Endothelial cell of umbilical vein (primary cell): ENCODE measurements around the gene TSPAN9. TPM values are rescaled to one million over a fixed set of nuclear protein-coding genes. Genes with fewer than 3 reads are reported as not detected.

Experiments used
- BruUV-seq: library from RNA; stranded (reverse); fragments of 400-500 nt; replicated peaks from 2 replicates; lab custom pipeline; 2021; lab: Mats Ljungman, UMichigan
- CTCF ChIA-PET: fragments of 300-600, 350-600 bp; sonication (Branson Sonifier 250); formaldehyde crosslinking; loops from one replicate; lab custom pipeline; 2021; ENCODE audit warnings: antibody characterized with exemption, inconsistent platforms; lab: Charles Lee
- POLR2A ChIA-PET: fragments of 300-600, 350-600 bp; sonication (Branson Sonifier 250); formaldehyde crosslinking; loops from one replicate; lab custom pipeline; 2021; ENCODE audit warnings: antibody characterized with exemption, inconsistent platforms; lab: Charles Lee
- DNase-seq: peaks from one replicate; pipeline ENCODE4 v3.0.0-alpha.2; 2011; ENCODE audit warnings: low read depth, low spot score
- FAIRE-seq: peaks from 2 replicates; lab custom pipeline; 2011; peaks lifted over from hg19 to GRCh38; lab: Jason Lieb, UNC
- H2AFZ ChIP-seq: 2 replicates; pipeline ENCODE4 v1.6.0; 2012; ENCODE audit warnings: low read depth, low read length, control low read depth, inconsistent platforms
- H3K27ac ChIP-seq: 2 replicates; pipeline ENCODE4 v1.5.1; 2011; ENCODE audit warnings: low read depth, mild to moderate bottlenecking, control low read depth, low read length, moderate library complexity; ENCODE audit not compliant: insufficient read depth
- H3K27me3 ChIP-seq, 2 experiments: 2 replicates each; pipeline versions ENCODE4 v1.6.0 to v1.6.1; 2011; ENCODE audit warnings: low read length in 2 of 2, mixed read lengths in 1 of 2; ENCODE audit not compliant: control insufficient read depth in 2 of 2, insufficient read depth in 2 of 2
- H3K36me3 ChIP-seq, 2 experiments: 2 replicates in 1 of 2; 3 replicates in 1 of 2; pipeline ENCODE4 v1.5.1; 2011; ENCODE audit warnings: low read length in 2 of 2, mild to moderate bottlenecking in 1 of 2, moderate library complexity in 1 of 2; ENCODE audit not compliant: control insufficient read depth in 2 of 2, insufficient read depth in 2 of 2; ENCODE audit errors: extremely low read depth in 1 of 2
- H3K4me1 ChIP-seq: 3 replicates; pipeline ENCODE4 v1.5.1; 2011; ENCODE audit warnings: mild to moderate bottlenecking, low read length; ENCODE audit not compliant: control insufficient read depth, insufficient read depth; ENCODE audit errors: extremely low read depth
- H3K4me2 ChIP-seq: 2 replicates; pipeline ENCODE4 v1.6.1; 2011; ENCODE audit warnings: low read length, control low read depth, mixed read lengths; ENCODE audit not compliant: insufficient read depth
- H3K4me3 ChIP-seq, 3 experiments: fragments of 200-600 bp in 1 of 3; sonication (generic), shearing (Covaris generic) in 1 of 3; replicated peaks in 1 of 3; 2 replicates each; pipeline ENCODE4 v1.5.1; 2011 to 2016; ENCODE audit warnings: control low read depth in 3 of 3, low read length in 3 of 3, mild to moderate bottlenecking in 2 of 3, inconsistent platforms in 1 of 3, low read depth in 1 of 3, moderate library complexity in 1 of 3; ENCODE audit not compliant: insufficient read depth in 1 of 3
- H3K79me2 ChIP-seq: 2 replicates; pipeline ENCODE4 v1.6.0; 2012; ENCODE audit warnings: low read length, inconsistent platforms; ENCODE audit not compliant: control insufficient read depth, insufficient read depth
- H3K9ac ChIP-seq: replicated peaks from 2 replicates; pipeline ENCODE3; 2011; ENCODE audit warnings: low read length, control low read depth; ENCODE audit not compliant: insufficient read depth; ENCODE audit errors: extremely low read depth
- H3K9me1 ChIP-seq: replicated peaks from 3 replicates; pipeline ENCODE4 v1.6.0; 2011; ENCODE audit warnings: mild to moderate bottlenecking, low read length; ENCODE audit not compliant: control insufficient read depth, insufficient read depth; ENCODE audit errors: extremely low read depth
- H3K9me3 ChIP-seq: replicated peaks from 2 replicates; pipeline ENCODE4 v1.5.1; 2012; ENCODE audit warnings: low read length, inconsistent platforms; ENCODE audit not compliant: control insufficient read depth, insufficient read depth
- H4K20me1 ChIP-seq: replicated peaks from 2 replicates; pipeline ENCODE3; 2011; ENCODE audit warnings: mild to moderate bottlenecking, low read length; ENCODE audit not compliant: control insufficient read depth, insufficient read depth; ENCODE audit errors: extremely low read depth
- EZH2 ChIP-seq: IDR thresholded peaks from 2 replicates; pipeline ENCODE4 v1.6.1; 2012; ENCODE audit warnings: borderline replicate concordance, low read depth, mild to moderate bottlenecking, moderate library complexity, low read length, inconsistent platforms; ENCODE audit not compliant: severe bottlenecking
- FOS ChIP-seq: IDR thresholded peaks from 2 replicates; pipeline ENCODE4 v1.6.1; 2011; ENCODE audit warnings: mild to moderate bottlenecking, low read length, moderate library complexity, borderline replicate concordance; ENCODE audit not compliant: insufficient read depth
- GATA2 ChIP-seq: IDR thresholded peaks from 2 replicates; pipeline ENCODE4 v1.7.0; 2011; ENCODE audit warnings: low read depth, mild to moderate bottlenecking, moderate library complexity, mixed read lengths, low read length; ENCODE audit not compliant: insufficient read length, insufficient read depth
- JUN ChIP-seq: IDR thresholded peaks from 2 replicates; pipeline ENCODE4 v1.6.1; 2011; ENCODE audit warnings: borderline replicate concordance, low read depth; ENCODE audit not compliant: insufficient read length, insufficient read depth
- MYC ChIP-seq: IDR thresholded peaks from one replicate; pipeline ENCODE4 v1.6.1; 2011; ENCODE audit warnings: mild to moderate bottlenecking, low read depth, low read length
- POLR2A ChIP-seq: IDR thresholded peaks from 2 replicates; pipeline ENCODE4 v1.6.1; 2012; ENCODE audit warnings: low read depth, mild to moderate bottlenecking, control low read depth, low read length
- POLR2AphosphoS5 ChIP-seq: IDR thresholded peaks from 2 replicates; pipeline ENCODE4 v1.6.1; 2012; ENCODE audit warnings: low read depth, mild to moderate bottlenecking, control low read depth, low read length, moderate library complexity; ENCODE audit not compliant: insufficient read depth
- dilution Hi-C: fragments of 300-500 bp; cut with MboI; formaldehyde crosslinking; loops from one replicate; pipeline ENCODE4 v1.15.0; 2019; ENCODE audit warnings: low sequenced_read_pairs; ENCODE audit not compliant: extremely low pct_ligation_motif_present
- intact Hi-C: fragments of 100-400 bp; cut with micrococcal nuclease; formaldehyde crosslinking; loops from one replicate; pipeline ENCODE4 v1.10.0; 2022
- polyA plus RNA-seq, 4 experiments: library from polyadenylated mRNA; depleted of rRNA in 3 of 4; stranded (reverse) in 3 of 4; unstranded in 1 of 4; fragments of >200 nt; gene quantifications; 2 replicates each; pipeline versions ENCODE4 v1.2.1 to v1.2.3, GENCODE V29; 2011 to 2012; ENCODE audit warnings: missing spikeins in 1 of 4
- total RNA-seq: library from RNA; stranded (reverse); gene quantifications from 2 replicates; pipeline ENCODE4 v1.2.3, GENCODE V29; 2021
- TF ChIP-seq, protein P1 (sequence below), 2 donors: IDR thresholded peaks; 1 replicate in 1 of 2; 2 replicates in 1 of 2; pipeline ENCODE4 v1.5.1; 2011; ENCODE audit warnings: low read length in 2 of 2, mild to moderate bottlenecking in 2 of 2, moderate library complexity in 2 of 2, control low read depth in 1 of 2, inconsistent platforms in 1 of 2, low read depth in 1 of 2; ENCODE audit not compliant: insufficient read depth in 1 of 2; ENCODE audit errors: extremely low read depth in 1 of 2
- TF ChIP-seq, protein P2 (sequence below): IDR thresholded peaks from 2 replicates; pipeline ENCODE4 v1.6.1; 2011; ENCODE audit not compliant: insufficient read depth, insufficient read length

TSPAN9 gene
- total and polyA plus RNA-seq, 2 donors (not counting 3 experiments of a cell fraction or from before 2014, with no cell fraction given): 43.3 to 66.8 TPM

DNA sequence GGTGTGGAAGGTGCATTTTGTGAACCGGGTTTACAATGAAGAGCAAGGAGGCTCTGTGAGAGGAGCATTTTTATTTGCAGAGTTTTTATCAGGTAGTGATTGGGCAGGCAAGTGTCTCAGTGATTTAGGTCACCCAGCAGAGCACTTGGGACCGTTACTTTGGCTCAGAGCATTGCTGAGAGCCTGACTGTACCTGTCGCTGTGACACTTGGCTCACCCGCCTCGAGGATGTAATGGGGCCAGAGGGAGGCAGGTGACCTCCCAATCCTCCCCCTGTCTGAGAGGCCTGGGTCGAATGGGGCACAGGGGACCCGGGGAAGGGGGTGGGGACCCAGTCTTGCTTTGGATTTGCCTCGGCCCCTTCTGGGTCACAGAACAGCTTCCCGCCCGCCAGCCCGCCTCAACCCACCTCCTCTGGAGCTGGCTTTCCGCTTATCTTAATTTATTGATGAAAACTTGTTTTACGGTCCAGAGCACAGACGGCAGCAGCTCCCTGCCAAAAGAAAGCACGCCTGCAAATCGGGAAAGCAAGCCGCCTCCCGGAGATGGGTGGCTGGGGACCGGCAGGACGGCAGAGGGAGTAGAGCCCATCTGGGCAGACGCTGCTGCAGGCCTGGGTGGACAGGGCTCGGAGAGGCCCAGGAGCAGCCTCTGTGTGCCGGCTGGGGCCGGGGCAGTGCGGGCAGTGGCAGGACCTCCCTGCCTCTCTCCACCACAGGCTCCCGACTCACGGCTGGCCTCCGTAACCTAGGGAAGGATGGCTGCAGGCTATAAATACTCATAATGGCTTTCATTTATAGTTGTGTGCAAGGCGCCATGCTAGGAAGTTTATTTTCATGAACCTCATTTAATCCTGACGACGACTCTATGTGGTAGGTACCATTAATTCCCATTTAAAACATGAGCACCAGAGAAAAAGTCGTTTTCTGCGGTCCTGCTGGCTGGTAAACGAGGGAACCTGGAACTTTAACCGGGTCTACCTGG is 187.1 kb downstream of the TSPAN9 start:
- CTCF ChIA-PET: no interaction called here
- Histone ChIP-seq H3K9me1 (no peaks in the 10 kb centered on the region), H3K4me1 (no peaks in the 10 kb centered on the region), H3K79me2 (no peaks in the 10 kb centered on the region), H3K9ac (no peak overlapping the region), H3K4me2 (no peak overlapping the region), H2AFZ (no peak overlapping the region), H3K4me3 (no peak overlapping the region), H3K27me3 (no peaks in the 10 kb centered on the region), H4K20me1 (no peaks in the 10 kb centered on the region), H3K27ac (no peak overlapping the region), H3K36me3 (no peaks in the 10 kb centered on the region), H3K9me3 (no peaks in the 10 kb centered on the region)
- POLR2A ChIA-PET: no interaction called here
- FAIRE-seq (no peak), DNase-seq (no peak)
- no peak for TF ChIP-seq POLR2A
- no peak for TF ChIP-seq FOS
- no peak for TF ChIP-seq EZH2
- TF ChIP-seq, protein P1, sequence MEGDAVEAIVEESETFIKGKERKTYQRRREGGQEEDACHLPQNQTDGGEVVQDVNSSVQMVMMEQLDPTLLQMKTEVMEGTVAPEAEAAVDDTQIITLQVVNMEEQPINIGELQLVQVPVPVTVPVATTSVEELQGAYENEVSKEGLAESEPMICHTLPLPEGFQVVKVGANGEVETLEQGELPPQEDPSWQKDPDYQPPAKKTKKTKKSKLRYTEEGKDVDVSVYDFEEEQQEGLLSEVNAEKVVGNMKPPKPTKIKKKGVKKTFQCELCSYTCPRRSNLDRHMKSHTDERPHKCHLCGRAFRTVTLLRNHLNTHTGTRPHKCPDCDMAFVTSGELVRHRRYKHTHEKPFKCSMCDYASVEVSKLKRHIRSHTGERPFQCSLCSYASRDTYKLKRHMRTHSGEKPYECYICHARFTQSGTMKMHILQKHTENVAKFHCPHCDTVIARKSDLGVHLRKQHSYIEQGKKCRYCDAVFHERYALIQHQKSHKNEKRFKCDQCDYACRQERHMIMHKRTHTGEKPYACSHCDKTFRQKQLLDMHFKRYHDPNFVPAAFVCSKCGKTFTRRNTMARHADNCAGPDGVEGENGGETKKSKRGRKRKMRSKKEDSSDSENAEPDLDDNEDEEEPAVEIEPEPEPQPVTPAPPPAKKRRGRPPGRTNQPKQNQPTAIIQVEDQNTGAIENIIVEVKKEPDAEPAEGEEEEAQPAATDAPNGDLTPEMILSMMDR (IDR thresholded peaks at IDR 0.05; ENCODE audit: extremely low read depth in 1 of 2, insufficient read depth in 1 of 2, low read depth in 1 of 2, low read length in 2 of 2): no peak
- TF ChIP-seq, protein P2, sequence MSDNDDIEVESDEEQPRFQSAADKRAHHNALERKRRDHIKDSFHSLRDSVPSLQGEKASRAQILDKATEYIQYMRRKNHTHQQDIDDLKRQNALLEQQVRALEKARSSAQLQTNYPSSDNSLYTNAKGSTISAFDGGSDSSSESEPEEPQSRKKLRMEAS: no peak
- TF ChIP-seq GATA2: no peak
- no peak for TF ChIP-seq JUN
- TF ChIP-seq POLR2AphosphoS5: no peak
- no peak for TF ChIP-seq MYC
- dilution Hi-C loops: no loop called here
- intact Hi-C loops: no loop called here
- BruUV-seq: no TSS peak
